ENCODE measurements around the gene HIVEP3.

GRCh38 chr1:41702771-41703170, 216.0 kb downstream of the HIVEP3 start:
- TF ChIP-seq POLR2A (IDR thresholded peaks at IDR 0.05; ENCODE audit: low read length) (no peak), GATA1 (IDR thresholded peaks at IDR 0.05; ENCODE audit: low read depth, low read length) (no peak)

Measured in erythroblast (primary cell).